Fibroblast of pulmonary artery (primary cell): ENCODE results near the gene SMARCAL1.

Experiments used
- DNase-seq: peaks from one replicate; pipeline ENCODE4 v3.0.0-alpha.2; 2010; ENCODE audit warnings: low read depth
- H3K4me3 ChIP-seq: replicated peaks from 2 replicates; pipeline ENCODE4 v1.5.1; 2011; ENCODE audit warnings: low read depth, mild to moderate bottlenecking, control low read depth, low read length, moderate library complexity
- TF ChIP-seq, protein P1 (sequence below): IDR thresholded peaks from 2 replicates; pipeline ENCODE4 v1.5.1; 2011; ENCODE audit warnings: mild to moderate bottlenecking, control low read depth, low read length, inconsistent platforms; ENCODE audit errors: missing control alignments

The SMARCAL1 gene

DNA sequence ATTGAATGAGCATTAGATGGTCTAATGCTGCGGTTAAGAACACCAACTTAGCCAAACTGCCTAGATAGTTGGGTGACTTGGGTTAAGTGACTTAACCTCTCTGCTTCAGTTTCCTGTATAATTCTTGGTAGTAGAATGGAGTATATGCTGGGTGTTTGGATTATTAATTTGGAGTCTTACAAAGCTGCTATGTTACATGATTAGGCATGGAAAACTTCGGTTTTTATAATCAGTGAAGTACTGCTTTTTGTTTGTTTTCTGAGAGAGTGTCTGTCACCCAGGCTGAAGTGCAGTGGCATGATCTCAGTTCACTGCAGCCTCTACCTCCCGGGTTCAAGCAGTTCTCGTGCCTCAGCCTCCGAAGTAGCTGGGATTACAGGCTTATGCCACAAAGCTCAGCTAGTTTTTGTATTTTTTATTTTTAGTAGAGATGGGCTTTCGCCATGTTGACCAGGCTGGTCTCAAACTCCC is 90.9 kb downstream of the SMARCAL1 start:
- no peak for DNase-seq
- TF ChIP-seq, protein P1, sequence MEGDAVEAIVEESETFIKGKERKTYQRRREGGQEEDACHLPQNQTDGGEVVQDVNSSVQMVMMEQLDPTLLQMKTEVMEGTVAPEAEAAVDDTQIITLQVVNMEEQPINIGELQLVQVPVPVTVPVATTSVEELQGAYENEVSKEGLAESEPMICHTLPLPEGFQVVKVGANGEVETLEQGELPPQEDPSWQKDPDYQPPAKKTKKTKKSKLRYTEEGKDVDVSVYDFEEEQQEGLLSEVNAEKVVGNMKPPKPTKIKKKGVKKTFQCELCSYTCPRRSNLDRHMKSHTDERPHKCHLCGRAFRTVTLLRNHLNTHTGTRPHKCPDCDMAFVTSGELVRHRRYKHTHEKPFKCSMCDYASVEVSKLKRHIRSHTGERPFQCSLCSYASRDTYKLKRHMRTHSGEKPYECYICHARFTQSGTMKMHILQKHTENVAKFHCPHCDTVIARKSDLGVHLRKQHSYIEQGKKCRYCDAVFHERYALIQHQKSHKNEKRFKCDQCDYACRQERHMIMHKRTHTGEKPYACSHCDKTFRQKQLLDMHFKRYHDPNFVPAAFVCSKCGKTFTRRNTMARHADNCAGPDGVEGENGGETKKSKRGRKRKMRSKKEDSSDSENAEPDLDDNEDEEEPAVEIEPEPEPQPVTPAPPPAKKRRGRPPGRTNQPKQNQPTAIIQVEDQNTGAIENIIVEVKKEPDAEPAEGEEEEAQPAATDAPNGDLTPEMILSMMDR = no peak
- no peak overlapping the region for H3K4me3 ChIP-seq

DNA sequence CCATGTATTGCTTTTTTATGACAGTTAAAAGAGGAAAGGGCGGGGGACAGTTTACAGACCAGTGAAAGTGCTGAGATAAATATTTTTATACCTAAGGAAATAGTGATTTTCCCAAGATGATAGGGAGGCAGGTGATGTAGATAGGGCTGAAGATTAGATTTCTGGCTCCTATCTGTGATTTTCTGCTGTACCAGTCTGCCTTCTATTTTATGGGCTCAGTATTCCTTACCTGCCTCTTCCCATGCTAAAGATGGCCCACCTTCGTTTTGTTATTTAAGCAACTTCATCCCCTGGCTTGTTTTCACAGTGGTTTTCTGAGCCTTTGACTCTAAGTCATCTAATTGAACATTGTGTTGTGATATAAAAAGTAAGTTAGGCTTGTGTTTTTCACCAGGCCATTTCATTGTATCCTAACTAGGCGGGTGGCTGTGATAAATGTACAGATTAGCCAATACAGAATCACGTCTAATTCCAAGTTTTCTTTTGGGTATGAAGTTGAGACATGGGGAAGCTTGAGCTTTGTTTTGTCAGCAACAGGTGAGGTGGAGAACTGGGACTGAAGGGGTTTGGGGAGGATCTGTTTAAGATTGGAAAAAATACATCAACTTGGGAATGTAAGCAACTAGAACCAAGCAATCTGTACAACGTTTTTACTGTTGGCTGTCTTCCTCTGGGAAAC is 91.6 kb downstream of the SMARCAL1 start:
- no peak for DNase-seq
- TF ChIP-seq, protein P1 = no peak

DNA sequence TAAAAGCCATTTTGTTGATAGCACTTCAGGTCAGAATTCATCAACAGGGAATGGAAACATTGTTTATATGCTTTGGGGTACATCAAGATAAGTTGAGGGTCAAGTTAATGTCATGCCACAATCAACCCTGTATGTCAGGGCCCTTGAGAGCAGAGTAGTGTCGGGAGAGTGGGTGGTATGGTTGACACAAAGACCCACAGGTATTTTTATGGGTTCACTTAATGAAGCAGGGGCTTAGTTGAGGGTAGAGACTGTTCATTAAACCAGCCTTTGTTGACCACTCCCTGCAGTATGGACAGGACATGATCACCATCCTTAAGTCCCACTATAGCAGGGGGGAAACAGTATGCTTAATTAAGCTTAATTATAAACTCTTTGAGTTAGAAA is 92.1 kb downstream of the SMARCAL1 start:
- no peak overlapping the region for H3K4me3 ChIP-seq
- DNase-seq = no peak
- TF ChIP-seq, protein P1 = no peak

More for the DNA sequence above, 91.6 kb downstream of the SMARCAL1 start:
- no peak overlapping the region for H3K4me3 ChIP-seq

DNA sequence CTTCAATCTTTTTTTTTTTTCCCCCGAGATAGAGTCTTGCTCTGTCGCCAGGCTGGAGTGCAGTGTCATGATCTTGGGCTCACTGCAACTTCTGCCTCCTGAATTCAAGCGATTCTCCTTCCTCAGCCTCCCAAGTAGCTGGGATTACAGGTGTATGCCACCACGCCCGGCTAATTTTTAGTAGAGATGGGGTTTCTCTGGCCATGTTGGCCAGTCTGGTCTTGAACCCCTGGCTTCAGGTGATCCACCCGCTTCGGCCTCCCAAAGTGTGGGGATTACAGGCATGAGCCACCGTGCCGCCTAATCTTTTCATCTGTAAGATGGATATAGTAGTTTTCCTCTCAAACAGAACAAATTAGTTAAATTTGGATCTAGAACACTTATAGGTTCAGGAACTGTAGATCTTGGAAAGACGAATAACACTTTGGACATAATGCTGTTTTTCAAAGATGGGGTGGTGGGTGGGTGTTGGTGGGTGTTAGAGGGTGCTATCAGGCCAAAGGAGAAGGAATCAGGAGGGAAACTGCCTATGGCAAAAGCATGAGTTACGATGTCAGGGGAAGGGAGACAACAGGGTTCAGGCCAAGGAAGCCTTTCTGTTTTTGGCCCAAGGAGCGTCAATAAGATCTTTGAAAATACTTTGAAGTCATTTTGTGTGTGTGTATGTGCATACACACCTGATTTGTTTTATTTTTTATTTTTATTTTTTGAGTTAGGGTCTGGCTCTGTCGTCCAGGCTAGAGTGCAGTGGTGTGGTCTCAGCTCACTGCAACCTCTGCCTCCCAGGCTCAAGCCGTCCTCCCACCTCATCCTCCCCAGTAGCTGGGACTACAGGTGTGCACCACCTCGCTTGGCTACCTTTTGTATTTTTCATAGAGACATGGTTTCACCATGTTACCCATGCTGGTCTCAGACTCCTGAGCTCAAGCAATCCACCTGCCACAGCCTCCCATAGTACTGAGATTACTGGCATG is 93.1 kb downstream of the SMARCAL1 start:
- H3K4me3 ChIP-seq = no peak overlapping the region
- no peak for DNase-seq
- TF ChIP-seq, protein P1 = no peak

DNA sequence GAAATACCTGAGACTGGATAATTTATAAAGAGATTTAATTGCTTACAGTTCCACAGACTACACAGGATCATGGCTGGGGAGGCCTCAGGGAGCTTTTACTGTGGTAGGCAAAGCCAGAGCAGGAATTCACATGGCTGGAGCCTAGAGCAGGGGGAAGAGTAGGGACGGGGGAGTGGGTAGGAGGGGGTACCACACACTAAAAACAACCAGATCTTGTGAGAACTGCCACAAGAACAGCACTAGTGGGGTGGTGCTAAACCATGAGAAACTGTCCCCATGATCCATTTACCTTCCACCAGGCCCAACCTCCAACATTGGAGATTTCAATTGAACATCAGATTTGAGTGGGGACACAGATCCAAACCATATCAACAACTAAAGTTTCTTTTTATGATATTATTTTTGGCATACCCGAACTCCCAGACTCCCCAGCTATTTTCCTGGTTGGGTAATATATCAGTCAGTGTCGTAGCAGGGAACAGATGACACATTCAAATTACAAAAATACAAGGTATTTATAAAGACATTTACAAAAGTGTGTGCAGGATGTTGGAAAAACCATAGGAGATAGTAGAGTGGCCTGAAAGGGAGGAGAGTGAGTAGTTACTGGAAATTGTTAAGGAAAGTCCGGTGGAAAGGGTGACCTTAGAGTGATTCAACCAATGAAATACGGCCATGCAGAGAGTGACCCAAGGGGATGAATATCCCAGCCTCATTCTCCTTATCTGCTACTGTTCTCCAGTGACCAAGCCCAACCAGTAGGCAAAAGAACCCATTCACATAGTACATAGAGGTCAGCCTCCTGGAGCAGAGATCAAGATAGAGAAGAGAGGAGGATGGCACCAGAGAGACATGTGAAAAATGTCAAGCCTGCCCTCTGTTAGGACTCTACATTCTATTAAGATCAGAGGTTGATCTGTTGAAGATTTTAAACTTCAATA is 95.2 kb downstream of the SMARCAL1 start:
- no peak overlapping the region for H3K4me3 ChIP-seq
- no peak for DNase-seq
- TF ChIP-seq, protein P1 = no peak

DNA sequence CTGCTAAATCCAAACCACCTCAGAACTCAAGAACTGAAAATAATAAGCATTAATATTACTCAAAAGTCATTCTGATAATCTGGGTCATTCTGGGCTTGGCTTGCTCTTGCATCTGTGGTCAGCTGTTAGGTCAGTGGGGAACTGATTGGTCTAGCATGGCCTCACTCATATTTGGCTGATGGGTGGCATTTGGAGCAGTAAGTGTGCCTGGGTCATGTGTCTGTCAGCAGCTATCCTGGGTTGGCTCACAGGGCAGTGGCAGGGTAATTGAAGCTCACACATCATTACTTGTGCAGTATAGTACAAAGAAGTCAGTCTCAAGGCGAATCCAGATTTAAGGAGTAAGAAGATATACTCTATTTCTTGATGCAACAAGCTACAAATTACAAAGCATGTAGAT is 95.9 kb downstream of the SMARCAL1 start:
- TF ChIP-seq, protein P1 = no peak
- no peak overlapping the region for H3K4me3 ChIP-seq
- DNase-seq = no peak
